NCI-H1417 treated with DMSO at 0.1 percent for 48 hours (cell line): ENCODE data around the gene KRTAP5-1.
"Not testable (repeated sequence)": the region's sequence is repeated elsewhere in the genome, so short reads cannot be mapped to it uniquely, and the experiment has no call there.

Source experiments
- DNase-seq: peaks from one replicate; lab custom pipeline; 2025; lab: John Stamatoyannopoulos, UW

KRTAP5-1 gene

DNA sequence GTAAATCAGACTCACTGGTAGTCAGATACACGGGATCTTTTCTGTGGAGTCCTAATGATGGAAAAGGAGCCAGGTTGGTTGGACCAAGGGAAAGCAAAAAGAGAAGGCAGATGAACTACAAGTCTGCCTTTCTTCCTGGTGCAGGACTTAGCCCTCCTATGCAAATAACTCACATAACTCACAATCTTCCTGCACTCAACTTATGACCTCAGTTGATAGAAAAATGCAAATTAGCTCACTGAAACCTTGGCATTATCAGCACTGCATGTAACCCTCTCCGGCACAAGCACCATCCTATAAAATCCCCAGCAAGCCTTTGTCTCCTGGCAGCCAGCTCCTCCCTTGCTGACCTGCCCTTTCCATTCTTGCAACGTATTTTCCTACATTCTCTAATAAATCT lies 16.6 kb upstream of the KRTAP5-1 start:
- not testable (repeated sequence) for DNase-seq

- no peak for DNase-seq
Observed at GRCh38 chr11:1600626-1601025, 15.5 kb upstream of the KRTAP5-1 start.

- DNase-seq: no peak
Observed at GRCh38 chr11:1598816-1599215, 13.7 kb upstream of the KRTAP5-1 start.

DNA sequence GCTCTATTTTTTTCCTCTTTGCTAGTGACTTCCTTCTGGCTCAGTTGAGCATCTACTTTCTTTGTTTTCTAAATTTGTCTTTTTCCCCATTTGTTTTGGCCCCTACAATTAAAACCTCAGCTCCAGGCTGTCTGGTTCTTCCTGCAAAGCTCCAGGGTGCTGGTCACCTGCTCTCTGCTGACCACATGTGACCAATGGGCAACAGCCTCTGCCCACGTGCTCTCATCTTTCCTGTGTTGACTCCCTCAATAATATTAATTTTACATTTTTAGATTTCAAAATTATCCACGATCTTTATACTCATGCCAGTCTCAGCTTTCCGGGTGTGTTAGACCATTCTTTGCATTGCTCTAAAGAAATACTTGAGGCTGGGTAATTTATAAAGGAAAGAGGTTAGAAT lies 13.3 kb upstream of the KRTAP5-1 start:
- not testable (repeated sequence) for DNase-seq

DNA sequence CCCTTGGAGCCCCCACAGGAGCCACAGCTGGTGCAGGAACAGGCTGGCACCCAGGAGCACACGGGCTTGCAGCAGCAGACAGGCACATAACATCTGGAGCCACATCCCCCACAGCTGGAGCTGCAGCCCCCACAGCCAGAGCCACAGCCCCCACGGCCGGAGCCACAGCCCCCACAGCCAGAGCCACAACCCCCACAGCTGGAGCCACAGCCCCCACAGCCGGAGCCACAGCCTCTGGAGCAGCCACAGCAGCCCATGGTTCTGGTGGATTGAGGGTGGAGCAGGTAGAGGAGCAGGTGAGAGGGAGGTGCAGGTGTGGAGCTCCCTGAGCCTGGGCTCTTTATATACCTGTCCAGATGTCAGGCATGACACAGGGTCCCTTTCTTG lies 12.9 kb upstream of the KRTAP5-1 start, which contains the start of gene KRTAP5-2:
KRTAP5-2 (minus strand) TSS at position 301 of the 387 bp plus-strand sequence; CDS start at position 257, 44 bp downstream.
- no peak for DNase-seq

GRCh38 chr11:1597331-1597993 lies 12.4 kb upstream of the KRTAP5-1 start:
- DNase-seq: no peak

DNA sequence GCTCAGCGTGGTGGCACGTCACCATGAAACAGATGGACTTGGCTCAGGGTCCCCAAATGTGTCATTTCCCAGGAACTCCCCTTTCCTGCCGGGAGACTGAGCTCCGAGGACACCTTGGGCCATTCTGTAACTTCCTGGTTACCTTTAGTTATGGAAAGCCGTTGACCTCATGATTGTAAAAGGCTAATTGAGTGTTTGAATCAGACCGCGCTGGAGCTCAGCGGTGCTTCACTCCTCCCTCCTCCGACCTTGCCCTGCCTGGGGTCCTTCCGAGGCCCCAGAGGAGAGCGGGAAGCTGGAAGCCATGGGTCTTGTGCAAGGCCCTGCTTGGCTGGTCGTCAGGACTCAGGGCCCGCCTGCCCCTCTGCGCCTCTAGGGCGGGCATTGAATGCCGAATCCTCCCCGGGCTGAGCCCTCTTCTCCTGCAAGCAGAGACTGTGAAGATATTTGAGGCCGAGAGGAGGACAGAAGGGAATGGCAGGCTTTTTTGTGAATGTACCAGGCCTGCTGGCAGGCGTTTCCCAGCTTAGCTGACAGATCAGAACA lies 11.6 kb upstream of the KRTAP5-1 start:
- DNase-seq: not testable (repeated sequence)

DNA sequence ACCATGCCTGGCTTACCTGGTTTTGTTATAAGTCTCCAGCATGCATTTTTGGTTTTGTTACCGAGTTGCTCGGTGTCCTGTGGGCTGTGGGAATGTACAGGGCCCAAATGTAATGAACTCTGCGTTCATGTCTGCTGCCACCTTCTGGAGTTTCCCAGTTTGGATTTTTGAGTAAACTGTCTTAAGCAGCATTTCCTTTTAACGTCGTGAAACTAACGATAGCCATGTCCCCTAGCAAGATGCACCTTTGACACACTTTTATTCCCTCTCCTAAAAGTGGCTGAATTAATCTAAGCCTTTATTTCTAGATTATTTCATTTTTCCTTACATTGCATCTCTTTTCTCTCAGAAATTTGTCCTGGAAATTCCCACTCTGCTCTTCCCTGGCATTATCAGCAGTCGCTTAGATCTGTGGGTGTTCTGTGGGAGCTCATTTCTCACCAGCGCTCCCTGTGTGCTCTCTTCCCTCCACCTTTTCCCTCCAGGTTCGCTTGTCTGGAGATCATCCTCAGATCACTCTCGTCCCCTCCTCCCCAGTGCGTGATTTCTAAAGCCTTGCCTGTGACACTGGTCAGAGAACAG lies 11.0 kb upstream of the KRTAP5-1 start:
- not testable (repeated sequence) for DNase-seq

DNA sequence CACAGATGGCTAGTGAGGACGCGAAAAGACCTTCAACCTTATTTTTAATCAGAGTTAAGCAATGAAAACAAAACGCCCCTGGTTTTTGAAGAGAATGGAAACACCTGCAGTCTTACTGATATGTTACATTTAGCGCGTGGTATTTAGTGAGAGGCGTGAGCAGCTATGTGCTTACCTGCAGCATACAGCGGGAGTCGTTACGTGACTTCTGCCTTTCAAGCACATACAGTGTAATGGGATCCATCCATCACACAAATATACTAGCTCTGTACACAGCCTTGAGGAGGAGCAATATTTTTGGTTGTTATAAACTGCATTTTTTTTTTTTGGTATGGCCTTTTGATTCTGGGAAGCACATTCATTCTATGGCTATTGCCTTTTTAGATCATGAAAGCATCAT lies 7.5 kb upstream of the KRTAP5-1 start:
- no peak for DNase-seq

DNA sequence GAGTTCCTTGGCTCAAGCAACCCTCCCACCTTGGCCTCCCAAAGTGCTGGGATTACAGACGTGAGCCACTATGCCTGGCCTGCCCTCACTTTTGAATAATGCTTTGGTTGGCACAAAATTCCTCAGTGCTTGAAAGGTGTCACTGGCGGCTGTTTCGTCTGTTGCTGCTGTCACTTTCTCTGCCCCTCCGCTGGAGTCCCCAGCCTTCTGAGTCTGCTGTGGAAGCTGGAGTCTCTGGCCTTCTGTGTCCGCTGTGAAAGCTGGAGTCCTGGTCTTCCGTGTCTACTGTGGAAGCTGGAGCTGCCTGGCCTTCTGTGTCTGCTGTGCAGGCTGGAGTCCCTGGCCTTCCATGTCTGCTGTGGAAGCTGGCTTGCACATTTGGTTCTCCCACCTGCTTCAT lies 4.9 kb upstream of the KRTAP5-1 start:
- no peak for DNase-seq

DNA sequence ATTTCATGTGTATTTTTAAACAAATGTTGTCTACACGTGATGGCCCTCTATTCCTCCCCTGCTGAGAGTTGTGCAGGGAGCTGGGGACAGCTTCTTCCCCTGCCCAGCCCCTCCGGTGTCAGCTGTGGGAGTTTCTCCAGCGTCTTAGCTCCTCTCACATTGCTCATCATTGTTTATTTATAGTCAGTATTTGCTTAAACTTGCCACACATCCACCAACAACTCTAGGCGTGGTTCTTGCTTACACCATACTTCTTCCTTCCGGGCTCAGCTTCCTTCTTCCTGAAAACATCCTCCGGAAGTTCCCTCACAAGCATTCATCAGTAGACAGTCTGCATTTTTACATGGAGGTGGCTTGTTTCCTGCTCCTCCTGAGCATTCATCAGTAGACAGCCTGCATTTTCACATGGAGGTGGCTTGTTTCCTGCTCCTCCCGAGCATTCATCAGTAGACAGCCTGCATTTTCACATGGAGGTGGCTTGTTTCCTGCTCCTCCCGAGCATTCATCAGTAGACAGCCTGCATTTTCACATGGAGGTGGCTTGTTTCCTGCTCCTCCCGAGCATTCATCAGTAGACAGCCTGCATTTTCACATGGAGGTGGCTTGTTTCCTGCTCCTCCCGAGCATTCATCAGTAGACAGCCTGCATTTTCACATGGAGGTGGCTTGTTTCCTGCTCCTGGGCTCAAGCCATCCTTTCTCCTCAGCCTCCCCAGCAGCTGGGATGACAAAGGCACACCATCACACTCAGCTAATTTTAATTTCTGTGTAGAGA lies 4.3 kb upstream of the KRTAP5-1 start:
- DNase-seq: not testable (repeated sequence)

- no peak for DNase-seq
Observed at GRCh38 chr11:1586699-1587098, 1.6 kb upstream of the KRTAP5-1 start.

DNA sequence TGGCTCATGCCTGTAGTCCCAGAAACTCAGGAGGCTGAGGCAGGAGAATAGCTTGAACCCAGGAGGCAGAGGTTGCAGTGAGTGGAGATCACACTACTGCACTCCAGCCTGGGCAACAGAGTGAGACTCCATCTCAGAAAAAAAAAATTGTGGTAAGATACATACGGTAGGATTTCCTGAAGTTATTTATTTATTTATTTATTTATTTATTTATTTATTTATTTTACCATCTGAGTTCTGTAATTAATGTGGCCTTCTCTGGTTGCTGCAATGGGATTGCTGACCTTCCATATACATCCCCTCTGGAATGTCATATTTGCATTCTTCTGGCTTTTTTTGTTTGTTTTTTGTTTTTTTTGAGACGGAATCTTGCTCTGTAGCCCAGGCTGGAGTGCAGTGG lies 2.2 kb downstream of the KRTAP5-1 start:
- not testable (repeated sequence) for DNase-seq

GRCh38 chr11:1581976-1582375 lies 3.1 kb downstream of the KRTAP5-1 start:
- DNase-seq: no peak

DNA sequence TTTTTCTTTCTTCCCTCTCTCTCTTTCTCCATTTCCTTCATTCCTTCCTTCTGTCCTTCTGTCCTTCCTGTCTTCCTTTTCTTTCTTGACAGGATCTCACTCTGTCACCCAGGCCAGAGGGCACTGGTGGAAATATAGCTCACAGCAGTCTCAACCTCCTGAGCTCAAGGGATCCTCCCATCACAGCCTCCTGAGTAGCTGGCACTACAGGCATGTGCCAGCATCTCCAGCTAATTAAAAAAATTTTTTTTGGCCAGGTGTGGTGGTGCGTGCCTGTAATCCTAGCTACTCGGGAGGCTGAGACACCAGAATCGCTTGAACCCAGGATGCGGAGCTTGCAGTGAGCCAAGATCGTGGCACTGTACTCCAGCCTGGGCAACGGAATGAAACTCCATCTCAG lies 8.3 kb downstream of the KRTAP5-1 start:
- DNase-seq: no peak

GRCh38 chr11:1575756-1576155 lies 9.3 kb downstream of the KRTAP5-1 start:
- DNase-seq: not testable (repeated sequence)

DNA sequence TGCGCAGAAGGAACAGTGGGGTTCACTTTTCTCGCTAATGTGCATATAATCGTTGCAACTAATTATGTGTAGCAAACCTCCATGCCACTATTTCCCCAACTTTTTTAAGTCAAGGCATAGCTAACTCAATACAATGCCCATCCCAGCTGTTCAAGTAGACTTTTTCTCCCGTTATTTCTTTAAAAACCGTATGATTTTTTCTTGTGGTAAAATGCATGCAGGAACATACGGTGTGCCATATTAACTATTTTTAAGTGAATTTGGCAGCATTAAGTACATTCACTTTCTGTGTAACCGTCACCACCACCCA lies 10.2 kb downstream of the KRTAP5-1 start:
- no peak for DNase-seq

GRCh38 chr11:1574238-1574932 lies 10.7 kb downstream of the KRTAP5-1 start:
- no peak for DNase-seq

DNA sequence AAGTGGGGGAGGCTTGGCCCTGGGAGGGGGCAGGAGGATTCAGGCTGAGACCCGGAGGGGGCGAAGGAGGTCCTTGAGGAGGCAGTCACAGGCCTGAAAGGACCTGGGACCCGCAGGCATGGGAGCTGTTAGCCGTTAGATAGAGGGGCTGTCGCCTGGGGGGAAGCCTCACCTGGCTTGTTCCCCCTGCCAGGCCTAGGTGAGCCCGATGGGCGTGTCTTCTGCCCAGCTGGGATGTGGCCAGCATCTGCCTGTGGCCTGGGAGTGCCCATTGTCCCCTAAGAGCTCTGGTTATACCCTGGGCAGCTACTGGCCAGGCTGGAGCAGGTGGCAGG lies 11.2 kb downstream of the KRTAP5-1 start:
- no peak for DNase-seq

GRCh38 chr11:1573077-1573902 lies 11.8 kb downstream of the KRTAP5-1 start:
- DNase-seq: no peak

DNA sequence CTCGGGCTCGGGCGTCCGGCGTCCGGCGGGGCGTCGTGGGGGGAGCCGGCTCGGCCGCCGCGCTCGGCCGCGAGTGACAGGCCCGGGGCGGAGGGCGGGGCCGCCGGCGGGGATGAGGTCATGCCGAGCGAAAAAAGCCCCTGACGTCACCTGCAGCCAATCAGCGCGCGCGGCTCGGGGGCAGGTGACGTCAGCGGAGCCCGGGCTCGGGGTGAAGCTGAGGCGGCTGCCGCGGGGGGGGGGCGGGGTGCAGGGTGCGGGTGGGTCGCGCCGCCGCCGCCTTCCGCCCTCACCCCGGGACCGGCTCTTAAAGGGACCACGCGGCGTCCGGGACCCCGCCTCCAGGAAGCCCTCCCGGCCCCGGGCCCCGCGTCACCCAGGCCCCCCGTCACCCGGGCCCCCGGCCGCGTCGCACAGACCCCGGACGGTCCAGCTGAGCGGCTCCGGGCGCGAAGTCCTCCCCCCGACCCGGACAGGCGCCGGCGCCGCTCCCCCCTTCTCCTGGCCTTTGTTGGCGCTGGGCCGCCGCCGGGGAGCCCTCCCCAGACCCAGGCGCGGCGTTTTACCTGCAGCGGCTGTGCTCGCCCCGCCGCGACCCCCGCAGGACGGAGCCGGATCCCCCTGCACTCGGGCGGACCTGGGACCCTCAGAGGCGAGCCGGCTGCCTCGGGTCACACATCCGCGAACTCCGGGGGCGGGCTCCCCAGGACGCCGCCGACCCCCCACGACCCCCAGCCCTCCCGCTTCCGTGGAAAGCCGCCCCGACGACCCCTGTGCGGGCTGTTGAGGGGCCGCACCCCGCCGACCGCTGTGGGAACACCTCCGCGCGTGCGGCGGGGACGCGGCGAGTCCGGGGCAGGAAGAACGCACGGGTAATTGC lies 12.6 kb downstream of the KRTAP5-1 start, which contains the start of gene DUSP8:
DUSP8 (minus strand) TSS at position 75 of the 880 bp plus-strand sequence. CDS start 6,445 bp downstream, outside the sequence.
- no peak for DNase-seq
